OCI-LY1 (cell line): ENCODE results near the gene DDR1.
"Not testable (repeated sequence)": the region's sequence is repeated elsewhere in the genome, so short reads cannot be mapped to it uniquely, and the experiment has no call there.

Experiments
- H2AFZ ChIP-seq: fragments of 200-600 bp; sonication (generic), shearing (Covaris generic); 2 replicates; pipeline ENCODE4 v1.6.0; 2014; ENCODE audit warnings: antibody characterized with exemption, mild to moderate bottlenecking, low read length
- H3F3A ChIP-seq: fragments of 200-600 bp; sonication (generic), shearing (Covaris generic); 2 replicates; pipeline ENCODE4 v1.6.0; 2014; ENCODE audit warnings: mild to moderate bottlenecking, antibody characterized with exemption, low read length, moderate library complexity; ENCODE audit not compliant: insufficient read depth
- H3K27ac ChIP-seq: fragments of 200-600 bp; sonication (generic); 2 replicates; pipeline ENCODE4 v1.5.1; 2014; ENCODE audit warnings: low read length, mixed run types, mild to moderate bottlenecking, low read depth; ENCODE audit not compliant: poor library complexity, severe bottlenecking
- H3K27me3 ChIP-seq: fragments of 200-600 bp; sonication (generic); 2 replicates; pipeline ENCODE4 v1.6.0; 2014; ENCODE audit warnings: antibody characterized with exemption, mild to moderate bottlenecking, low read length, moderate library complexity; ENCODE audit not compliant: insufficient read depth
- H3K36me3 ChIP-seq: fragments of 200-600 bp; sonication (generic); 2 replicates; pipeline ENCODE4 v1.6.1; 2014; ENCODE audit warnings: mild to moderate bottlenecking, antibody characterized with exemption, low read length, moderate library complexity, mixed read lengths; ENCODE audit not compliant: insufficient read depth
- H3K4me1 ChIP-seq: fragments of 200-600 bp; sonication (generic); 2 replicates; pipeline ENCODE4 v1.5.1; 2014; ENCODE audit warnings: mild to moderate bottlenecking, low read length, moderate library complexity; ENCODE audit not compliant: insufficient read depth, severe bottlenecking
- H3K4me2 ChIP-seq: fragments of 200-600 bp; sonication (generic), shearing (Covaris generic); 2 replicates; pipeline ENCODE4 v1.6.1; 2014; ENCODE audit warnings: low read length
- H3K4me3 ChIP-seq: fragments of 200-600 bp; sonication (generic); 2 replicates; pipeline ENCODE4 v1.5.1; 2014; ENCODE audit warnings: low read length, low read depth, mild to moderate bottlenecking, mixed read lengths; ENCODE audit not compliant: poor library complexity, severe bottlenecking
- H3K79me2 ChIP-seq: fragments of 200-600 bp; shearing (Covaris generic); 2 replicates; pipeline ENCODE4 v1.6.1; 2016; ENCODE audit warnings: mixed run types, low read length, mixed read lengths; ENCODE audit not compliant: insufficient read depth
- H3K9ac ChIP-seq: fragments of 200-600 bp; sonication (generic), shearing (Covaris generic); 2 replicates; pipeline ENCODE4 v1.6.1; 2014; ENCODE audit warnings: mild to moderate bottlenecking, low read length, mixed read lengths
- H3K9me2 ChIP-seq: fragments of 200-600 bp; sonication (generic), shearing (Covaris generic); 2 replicates; pipeline ENCODE4 v1.6.1; 2014; ENCODE audit warnings: low read depth, mild to moderate bottlenecking, low read length, mixed read lengths
- H3K9me3 ChIP-seq: fragments of 200-600 bp; shearing (Covaris generic); 2 replicates; pipeline ENCODE4 v1.6.1; 2014; ENCODE audit warnings: low read length, mixed read lengths
- H4K20me1 ChIP-seq: fragments of 200-600 bp; sonication (generic), shearing (Covaris generic); 2 replicates; pipeline ENCODE4 v1.6.0; 2016; ENCODE audit warnings: mild to moderate bottlenecking, low read length; ENCODE audit not compliant: insufficient read depth
- EZH2 ChIP-seq: fragments of 200-600 bp; sonication (generic), shearing (Covaris generic); IDR thresholded peaks from 2 replicates; pipeline ENCODE4 v1.8.0; 2017; ENCODE audit warnings: borderline replicate concordance, mixed run types, mild to moderate bottlenecking, antibody characterized with exemption, low read length, moderate library complexity, mixed read lengths
- TF ChIP-seq, protein P1 (sequence below): fragments of 200-600 bp; sonication (generic), shearing (Covaris generic); IDR thresholded peaks from 2 replicates; pipeline ENCODE4 v1.5.1; 2017; ENCODE audit warnings: mild to moderate bottlenecking, antibody characterized with exemption, low read length, moderate library complexity, mixed read lengths

Gene DDR1

DNA sequence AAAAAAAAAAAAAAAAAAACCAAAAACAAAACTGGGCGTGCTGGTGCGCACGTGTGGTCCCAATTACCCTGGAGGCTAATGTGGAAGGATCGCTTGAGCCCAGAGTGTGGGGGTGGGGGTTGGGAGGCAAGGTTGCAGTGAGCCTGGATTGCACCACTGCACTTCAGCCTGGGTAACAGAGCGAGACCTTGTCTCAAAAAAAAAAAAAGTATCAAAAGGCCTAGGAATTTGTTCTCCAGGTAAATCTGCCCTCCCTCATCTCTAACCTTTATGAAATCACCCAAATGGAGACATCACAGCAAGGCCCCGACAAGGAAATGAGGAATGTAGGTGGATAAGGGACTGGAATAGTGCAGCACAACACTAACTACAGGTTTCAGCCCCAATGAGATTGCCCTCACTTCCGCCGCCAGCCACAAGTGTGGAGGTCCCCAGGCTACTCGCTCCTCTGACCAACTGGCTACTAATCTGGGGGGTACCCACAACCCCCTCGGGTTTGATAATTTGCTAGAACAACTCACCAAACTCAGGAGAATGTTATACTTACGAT is 36.8 kb upstream of the DDR1 start:
- Histone ChIP-seq H3K4me3 (peak overlapping the region; percentile 23), H3K4me2 (peak overlapping the region; percentile 40; the same call in 1 of the 2 replicates), H3K27ac (peak overlapping the region; percentile 42)

DNA sequence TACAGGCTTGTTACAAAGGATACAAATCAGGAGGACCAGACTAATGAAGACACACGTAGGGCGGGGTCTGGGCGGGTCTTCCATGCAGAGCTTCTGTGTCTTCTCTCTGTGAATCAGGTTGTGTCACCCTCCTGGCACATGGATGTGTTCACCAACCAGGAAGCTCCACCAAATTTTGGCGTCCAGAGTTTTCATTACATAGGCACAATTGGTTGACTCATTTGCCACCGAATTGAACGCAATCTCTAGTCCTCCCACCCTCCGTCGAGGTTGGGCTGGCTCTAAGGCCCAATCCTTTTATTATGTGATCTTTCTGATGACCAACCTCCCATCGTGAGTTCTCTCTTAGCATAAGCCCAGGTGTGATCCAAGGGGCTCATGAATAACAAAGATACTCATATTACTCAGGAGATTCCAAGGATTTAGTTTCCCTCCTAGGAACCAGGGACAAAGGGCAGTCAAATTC is 36.3 kb upstream of the DDR1 start:
- peaks cover 11% of the 10 kb centered on the region for H3K9me3 ChIP-seq
- no peak overlapping the region for H2AFZ ChIP-seq
- no peaks in the 10 kb centered on the region for H3F3A ChIP-seq
- no peaks in the 10 kb centered on the region for H3K79me2 ChIP-seq
- no peaks in the 10 kb centered on the region for H3K27me3 ChIP-seq
- no peaks in the 10 kb centered on the region for H4K20me1 ChIP-seq
- H3K36me3 ChIP-seq: no peaks in the 10 kb centered on the region
- H3K4me3 ChIP-seq: peak overlapping the region; percentile 23
- TF ChIP-seq, protein P1, sequence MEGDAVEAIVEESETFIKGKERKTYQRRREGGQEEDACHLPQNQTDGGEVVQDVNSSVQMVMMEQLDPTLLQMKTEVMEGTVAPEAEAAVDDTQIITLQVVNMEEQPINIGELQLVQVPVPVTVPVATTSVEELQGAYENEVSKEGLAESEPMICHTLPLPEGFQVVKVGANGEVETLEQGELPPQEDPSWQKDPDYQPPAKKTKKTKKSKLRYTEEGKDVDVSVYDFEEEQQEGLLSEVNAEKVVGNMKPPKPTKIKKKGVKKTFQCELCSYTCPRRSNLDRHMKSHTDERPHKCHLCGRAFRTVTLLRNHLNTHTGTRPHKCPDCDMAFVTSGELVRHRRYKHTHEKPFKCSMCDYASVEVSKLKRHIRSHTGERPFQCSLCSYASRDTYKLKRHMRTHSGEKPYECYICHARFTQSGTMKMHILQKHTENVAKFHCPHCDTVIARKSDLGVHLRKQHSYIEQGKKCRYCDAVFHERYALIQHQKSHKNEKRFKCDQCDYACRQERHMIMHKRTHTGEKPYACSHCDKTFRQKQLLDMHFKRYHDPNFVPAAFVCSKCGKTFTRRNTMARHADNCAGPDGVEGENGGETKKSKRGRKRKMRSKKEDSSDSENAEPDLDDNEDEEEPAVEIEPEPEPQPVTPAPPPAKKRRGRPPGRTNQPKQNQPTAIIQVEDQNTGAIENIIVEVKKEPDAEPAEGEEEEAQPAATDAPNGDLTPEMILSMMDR: no peak
- no peak for TF ChIP-seq EZH2
- H3K9me2 ChIP-seq: no peaks in the 10 kb centered on the region
- H3K4me1 ChIP-seq: peaks cover 19% of the 10 kb centered on the region
- peak overlapping the region; percentile 42 for H3K27ac ChIP-seq
- peak overlapping the region; percentile 40; the same call in 1 of the 2 replicates for H3K4me2 ChIP-seq
- no peak overlapping the region for H3K9ac ChIP-seq

More for the DNA sequence above, 36.8 kb upstream of the DDR1 start:
- no peak for TF ChIP-seq EZH2
- TF ChIP-seq, protein P1: no peak
- Histone ChIP-seq H3K36me3 (no peaks in the 10 kb centered on the region), H3K27me3 (no peaks in the 10 kb centered on the region), H3K9me3 (peaks cover 11% of the 10 kb centered on the region), H3K9me2 (no peaks in the 10 kb centered on the region), H3K79me2 (no peaks in the 10 kb centered on the region), H3K9ac (no peak overlapping the region; the same call in 1 of the 2 replicates), H4K20me1 (no peaks in the 10 kb centered on the region), H3K4me1 (peaks cover 19% of the 10 kb centered on the region), H2AFZ (no peak overlapping the region), H3F3A (no peaks in the 10 kb centered on the region)

DNA sequence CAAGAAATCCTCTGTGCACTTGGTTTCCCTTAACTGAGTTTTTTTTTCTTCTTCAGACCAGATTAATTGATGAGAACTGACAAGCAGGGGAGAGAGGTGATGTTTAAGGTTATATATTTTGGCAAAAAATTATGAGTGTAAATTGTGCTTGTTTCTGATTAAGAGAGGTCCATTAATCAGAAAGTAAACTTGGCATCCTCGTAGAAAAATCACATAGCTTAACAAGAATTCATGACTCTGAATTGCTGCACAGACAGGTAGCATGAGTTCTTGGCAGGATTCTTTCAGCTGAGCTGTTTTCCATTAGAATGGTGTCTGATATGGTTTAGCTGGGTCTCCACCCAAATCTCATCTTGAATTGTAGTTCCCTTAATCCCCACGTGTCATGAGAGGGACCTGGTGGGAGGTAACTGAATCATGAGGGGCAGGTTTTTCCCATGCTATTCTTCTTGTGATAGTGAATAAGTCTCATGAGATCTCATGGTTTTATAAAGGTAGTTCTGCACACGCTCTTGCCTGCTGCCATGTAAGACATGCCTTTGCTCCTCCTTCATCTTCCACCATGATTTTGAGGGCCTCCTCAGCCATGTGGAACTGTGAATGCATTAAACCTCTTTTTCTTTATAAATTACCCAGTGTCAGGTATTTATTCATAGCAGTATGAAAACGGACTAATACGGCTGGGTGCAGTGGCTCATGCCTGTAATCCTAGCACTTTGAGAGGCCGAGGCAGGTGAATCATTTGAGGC is 34.2 kb upstream of the DDR1 start:
- H3K79me2 ChIP-seq: no peaks in the 10 kb centered on the region
- no peak overlapping the region for H3K27ac ChIP-seq
- peaks cover 19% of the 10 kb centered on the region for H3K4me1 ChIP-seq
- H3K27me3 ChIP-seq: no peaks in the 10 kb centered on the region; the same call in 1 of the 2 replicates
- H3K36me3 ChIP-seq: no peaks in the 10 kb centered on the region
- peaks cover 11% of the 10 kb centered on the region for H3K9me3 ChIP-seq
- TF ChIP-seq, protein P1: no peak
- TF ChIP-seq EZH2: no peak
- no peak overlapping the region for H3K4me3 ChIP-seq
- H3K9ac ChIP-seq: no peak overlapping the region
- H3K9me2 ChIP-seq: no peaks in the 10 kb centered on the region
- H3K4me2 ChIP-seq: no peak overlapping the region
- H4K20me1 ChIP-seq: no peaks in the 10 kb centered on the region
- no peak overlapping the region for H2AFZ ChIP-seq
- no peaks in the 10 kb centered on the region for H3F3A ChIP-seq

- H3K9me3 ChIP-seq: peaks cover 11% of the 10 kb centered on the region
- H3K36me3 ChIP-seq, H3K4me2 ChIP-seq, H2AFZ ChIP-seq, H3K9ac ChIP-seq, H3K27ac ChIP-seq, H3K27me3 ChIP-seq, H3K79me2 ChIP-seq, H3K9me2 ChIP-seq, H4K20me1 ChIP-seq, H3F3A ChIP-seq, H3K4me3 ChIP-seq: not testable (repeated sequence)
- peaks cover 13% of the 10 kb centered on the region for H3K4me1 ChIP-seq
These were observed 31.9 kb upstream of the DDR1 start for GRCh38 chr6:30852459-30852858.
